HG03097 (cell line): Measurements from ENCODE around the gene CDX1.

Experiments
- ATAC-seq: cut with Tn5 transposase; IDR thresholded peaks from one replicate; pipeline ENCODE4 v1.9.1; 2021; ENCODE audit not compliant: unreplicated experiment, low FRiP score

Gene CDX1

DNA sequence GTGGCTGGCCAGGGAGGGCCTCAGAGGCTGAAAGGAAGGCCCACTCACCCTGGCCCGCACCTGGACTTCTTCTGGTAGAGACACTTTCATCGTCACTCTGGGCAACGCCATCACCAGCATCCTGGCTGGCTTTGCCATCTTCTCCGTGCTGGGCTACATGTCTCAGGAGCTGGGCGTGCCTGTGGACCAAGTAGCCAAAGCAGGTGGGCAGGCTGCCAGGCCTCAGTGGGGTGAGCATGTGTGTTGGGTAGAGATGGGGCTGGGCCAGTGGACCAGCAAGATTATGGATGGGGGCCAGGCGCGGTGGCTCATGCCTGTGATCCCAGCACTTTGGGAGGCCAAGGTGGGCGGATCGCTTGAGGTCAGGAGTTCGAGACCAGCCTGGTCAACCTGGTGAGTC, 35.9 kb downstream of the CDX1 start:
- ATAC-seq, result no peak

DNA sequence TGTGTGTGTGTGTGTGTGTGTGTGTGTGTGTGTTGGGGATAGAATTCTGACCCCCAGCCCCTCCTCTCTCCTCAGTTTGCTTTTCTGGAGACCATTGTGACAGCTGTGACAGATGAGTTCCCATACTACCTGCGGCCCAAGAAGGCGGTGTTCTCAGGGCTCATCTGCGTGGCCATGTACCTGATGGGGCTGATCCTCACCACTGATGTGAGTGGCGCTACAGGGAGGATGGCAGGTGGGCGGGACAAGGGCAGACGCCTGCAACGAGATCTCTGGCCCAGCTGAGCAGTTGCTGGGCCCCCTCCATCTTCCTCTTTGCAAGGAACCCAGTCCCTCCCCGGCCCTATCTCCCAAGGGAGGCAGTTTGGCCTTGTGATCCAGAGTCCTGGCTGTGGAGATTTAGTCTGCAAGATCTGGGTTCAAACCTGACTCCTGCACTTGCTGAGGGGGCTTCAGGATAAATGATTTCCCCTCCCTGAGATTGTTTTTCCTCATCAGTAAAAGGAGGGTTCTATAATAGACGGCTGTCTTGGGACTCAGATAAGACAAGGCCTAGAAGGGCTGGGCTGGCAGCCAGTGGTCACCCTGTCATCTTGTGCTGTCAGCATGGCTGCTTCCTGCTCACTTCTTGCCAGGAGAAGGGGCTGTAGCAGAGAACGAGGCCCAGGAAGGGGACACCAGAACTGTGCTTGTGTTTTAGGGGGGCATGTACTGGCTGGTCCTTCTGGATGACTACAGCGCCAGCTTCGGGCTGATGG, 37.4 kb downstream of the CDX1 start:
- no peak for ATAC-seq

- ATAC-seq, result no peak
These were observed 38.0 kb downstream of the CDX1 start for GRCh38 chr5:150204590-150204960.

- no peak for ATAC-seq
These were observed 39.7 kb downstream of the CDX1 start for GRCh38 chr5:150206098-150206778.

GRCh38 chr5:150206779-150207115, 40.2 kb downstream of the CDX1 start:
- ATAC-seq, result no peak

DNA sequence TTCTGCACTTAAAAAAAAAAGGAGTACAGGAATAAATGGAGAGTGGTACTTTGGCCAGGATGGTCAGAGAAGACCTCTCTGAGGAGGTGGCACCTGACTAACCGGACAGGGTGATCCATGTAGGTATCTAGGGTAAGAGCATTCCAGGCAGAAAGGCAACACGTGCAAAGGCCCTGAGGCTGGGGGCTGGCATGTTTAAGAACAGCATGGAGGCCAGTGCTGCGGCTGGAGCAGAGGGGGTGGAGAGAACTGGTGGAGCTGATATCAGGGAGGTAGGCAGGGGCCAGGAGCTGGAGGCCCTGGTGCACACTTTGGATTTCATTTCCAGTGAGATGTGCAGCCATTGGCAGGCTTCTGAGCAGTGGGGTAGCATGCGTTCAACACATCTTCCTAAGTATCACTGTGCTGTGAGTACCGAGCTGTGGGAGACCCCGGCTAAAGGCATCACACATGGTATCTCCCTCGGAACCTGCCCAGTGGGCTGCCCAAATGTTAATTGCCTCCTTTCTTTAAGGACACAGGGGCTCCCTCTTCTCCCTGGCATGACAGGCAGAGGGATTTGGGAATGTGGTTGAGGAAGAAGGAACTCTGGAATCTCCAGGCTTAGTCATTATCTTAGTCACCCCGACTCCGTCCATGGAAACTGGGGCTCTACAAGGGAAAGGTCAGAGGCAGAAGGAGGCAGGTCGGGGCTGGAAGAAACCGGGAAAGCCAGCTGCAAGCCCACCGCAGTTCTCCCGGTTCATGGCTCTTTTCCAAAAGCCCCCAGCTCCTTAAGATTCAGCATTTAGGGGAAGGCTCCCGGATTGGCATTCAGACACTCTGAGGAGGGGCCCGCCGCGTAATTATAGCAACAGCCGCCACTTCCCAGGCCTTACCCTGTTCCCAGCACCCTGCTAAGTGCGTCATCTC, 41.9 kb downstream of the CDX1 start:
- no peak for ATAC-seq

- ATAC-seq, result no peak
These were observed 42.6 kb downstream of the CDX1 start for GRCh38 chr5:150209099-150209635.

GRCh38 chr5:150210644-150211043, 44.1 kb downstream of the CDX1 start:
- no peak for ATAC-seq

- ATAC-seq, result no peak
These were observed 44.8 kb downstream of the CDX1 start for GRCh38 chr5:150211156-150212030.

GRCh38 chr5:150213530-150213929, 47.0 kb downstream of the CDX1 start:
- no peak for ATAC-seq

DNA sequence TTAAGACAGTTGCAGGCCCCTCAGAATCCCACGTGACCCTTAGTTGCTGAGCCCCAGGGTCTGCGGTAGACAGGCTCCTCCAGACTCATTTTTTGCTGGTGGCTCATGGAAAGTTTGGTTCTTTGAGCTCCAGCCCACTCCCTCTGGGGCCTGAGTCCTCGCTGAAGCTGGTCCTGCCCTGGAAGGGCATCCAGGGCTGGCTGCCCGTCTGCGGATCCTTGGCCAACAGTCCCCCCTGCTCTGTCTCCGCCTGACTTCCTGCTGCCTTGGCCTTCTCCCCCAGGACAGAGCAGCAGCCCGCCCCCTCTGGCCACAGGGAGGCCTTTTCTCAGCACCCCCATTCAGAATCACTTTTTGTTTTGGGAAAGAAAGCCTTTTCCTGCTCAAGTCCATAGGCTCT, 47.7 kb downstream of the CDX1 start:
- ATAC-seq, result no peak

DNA sequence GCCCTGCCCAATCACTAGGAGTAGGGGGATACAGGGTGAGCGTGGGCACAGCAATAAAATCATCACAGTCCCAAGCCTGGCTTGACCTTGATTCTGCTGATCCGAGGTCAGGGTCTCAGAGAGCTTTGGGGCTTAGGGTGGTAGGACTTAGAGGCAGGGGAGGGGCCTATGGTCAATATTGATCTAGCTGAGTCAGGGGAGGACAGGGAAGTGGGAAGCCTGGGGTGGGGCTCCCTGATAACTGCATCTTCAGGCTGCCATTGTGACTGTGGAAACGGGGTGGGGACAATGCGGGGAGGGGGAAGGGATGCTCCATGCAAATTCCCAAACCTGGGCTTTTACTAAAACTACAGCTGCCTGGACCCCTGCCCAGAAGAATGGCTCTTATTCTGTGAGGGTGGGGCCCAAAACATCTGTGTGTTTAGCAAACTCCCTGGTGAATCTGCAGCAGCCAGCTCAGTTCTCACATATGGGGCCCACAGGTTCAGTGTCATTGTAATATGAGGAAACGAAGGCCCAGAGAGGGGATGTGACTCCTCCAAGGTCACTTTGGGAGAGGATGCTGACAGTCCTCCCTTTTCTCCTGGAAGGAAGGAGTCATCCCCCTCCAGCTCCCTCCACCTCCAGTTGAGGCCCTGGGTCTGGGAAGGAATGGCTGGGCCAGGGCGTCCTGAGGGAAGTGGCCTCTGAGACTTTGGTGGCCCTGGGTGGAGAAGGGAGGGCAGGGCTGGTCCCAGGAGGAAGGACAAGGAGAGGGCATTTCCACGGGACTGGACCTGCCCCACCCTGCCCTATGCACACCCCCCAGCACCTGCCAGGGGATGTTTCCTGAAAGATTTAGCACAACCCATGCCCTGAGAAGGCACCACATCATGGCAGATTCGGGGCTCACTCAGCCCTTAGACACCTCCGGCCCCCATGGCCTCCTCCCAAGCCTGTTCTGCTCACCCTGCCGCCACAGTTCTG, 49.7 kb downstream of the CDX1 start:
- no peak for ATAC-seq

DNA sequence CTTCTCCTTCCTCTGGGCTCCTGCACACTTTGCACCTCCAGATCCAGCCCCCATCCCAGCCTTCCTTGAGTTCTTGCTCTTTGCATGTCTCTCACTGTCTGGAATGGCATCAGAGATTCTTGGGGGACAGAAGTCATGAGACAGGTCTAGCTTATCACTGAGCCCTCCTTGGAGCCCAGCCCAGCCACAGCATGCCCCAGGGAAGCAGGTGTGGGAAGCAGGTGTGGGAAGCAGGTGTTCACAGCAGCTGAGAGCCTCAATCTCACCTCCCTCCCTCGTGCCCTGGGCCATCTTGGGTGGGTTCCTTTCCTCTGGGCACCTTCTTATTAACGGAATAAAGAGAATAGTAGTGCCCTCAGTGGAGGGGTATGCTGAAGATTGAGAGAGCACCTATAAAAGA, 50.5 kb downstream of the CDX1 start:
- no peak for ATAC-seq

DNA sequence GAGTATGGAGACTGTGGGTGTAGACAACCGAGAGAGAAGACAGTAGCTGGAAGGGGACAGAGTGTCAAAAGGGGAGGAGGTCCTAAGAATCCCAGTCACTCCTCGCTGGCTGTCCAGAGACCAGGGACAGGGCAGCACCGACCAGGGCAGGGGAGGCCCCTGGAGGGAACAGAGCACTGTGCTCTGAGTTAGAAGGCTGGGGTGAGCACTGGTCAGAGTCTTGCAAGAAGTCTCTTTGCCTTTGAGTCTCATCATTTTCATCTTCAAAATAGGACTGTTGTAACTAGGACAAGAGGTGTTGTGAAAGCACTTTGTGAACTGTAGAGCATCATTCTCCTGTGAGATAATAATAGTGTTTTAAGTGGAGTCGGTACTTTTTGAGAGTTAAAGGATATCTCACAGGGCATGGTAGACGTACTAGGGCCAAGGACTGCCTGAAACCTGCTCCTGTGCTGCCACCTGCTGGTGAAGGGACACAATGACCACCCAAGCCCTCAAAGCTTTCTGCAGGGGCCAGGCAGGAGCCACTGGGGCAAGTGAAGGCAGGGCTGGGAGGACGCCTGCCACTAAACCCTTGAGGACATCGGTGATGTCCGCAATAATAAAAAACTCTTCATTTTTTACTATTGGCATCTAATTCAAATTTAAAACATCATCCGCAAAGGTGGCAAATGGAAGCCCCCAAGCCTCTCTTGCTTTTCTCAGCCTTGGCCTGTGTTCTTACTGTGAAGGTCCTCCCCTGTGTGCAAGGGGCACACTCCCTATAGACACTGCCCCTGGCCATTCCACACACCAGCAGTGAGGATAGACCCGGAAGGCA, 51.5 kb downstream of the CDX1 start:
- ATAC-seq, result peak; percentile 61

GRCh38 chr5:150218693-150219035, 52.1 kb downstream of the CDX1 start:
- ATAC-seq, result no peak

DNA sequence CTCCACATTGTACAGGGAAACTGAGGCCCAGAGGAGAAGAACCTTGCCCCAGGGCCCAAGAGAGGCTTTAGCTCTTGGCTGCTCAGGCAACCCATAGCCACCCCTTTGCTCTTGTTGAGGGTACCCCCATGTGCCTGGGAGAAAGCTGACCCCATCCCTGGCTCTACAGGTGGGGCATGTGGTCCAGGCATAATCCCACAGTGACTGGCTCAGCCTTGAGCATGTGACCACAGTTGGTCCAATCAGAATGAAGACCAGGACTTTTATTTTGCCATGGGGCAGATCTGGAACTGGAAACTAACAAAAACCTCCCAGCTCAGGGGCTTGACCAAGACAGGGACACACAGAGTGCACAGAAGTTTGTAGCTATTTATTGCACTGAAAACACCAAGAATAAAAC, 52.6 kb downstream of the CDX1 start:
- no peak for ATAC-seq

DNA sequence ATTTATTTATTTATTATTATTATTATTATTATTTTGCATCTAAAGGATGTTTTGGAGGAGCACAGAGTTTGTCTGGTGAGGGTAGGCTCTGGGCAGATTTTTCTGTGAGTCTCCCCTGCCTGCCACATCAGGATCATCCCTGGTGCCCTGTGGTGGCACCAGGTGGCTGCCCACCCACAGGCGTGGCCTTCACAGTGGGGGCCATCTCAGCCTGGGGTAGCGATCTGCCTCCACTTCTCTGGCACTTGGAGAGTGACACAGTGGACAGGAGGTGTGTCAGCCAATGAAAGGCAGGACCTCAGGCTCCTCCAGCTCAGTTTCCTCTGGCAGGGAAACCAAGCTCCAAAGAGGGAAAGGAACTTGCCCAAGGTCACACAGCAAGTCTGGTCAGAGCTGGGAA, 53.3 kb downstream of the CDX1 start:
- ATAC-seq, result no peak

GRCh38 chr5:150221471-150221870, 54.9 kb downstream of the CDX1 start:
- ATAC-seq, result no peak
